ENCODE measurements around the gene GNL3L. TPM values are rescaled to one million over a fixed set of nuclear protein-coding genes. Genes with fewer than 3 reads are reported as not detected.
"Not testable (repeated sequence)": the region's sequence is repeated elsewhere in the genome, so short reads cannot be mapped to it uniquely, and the experiment has no call there.

GNL3L gene
- total RNA-seq, 1 experiment from 2014 or later: 11.0 TPM

DNA sequence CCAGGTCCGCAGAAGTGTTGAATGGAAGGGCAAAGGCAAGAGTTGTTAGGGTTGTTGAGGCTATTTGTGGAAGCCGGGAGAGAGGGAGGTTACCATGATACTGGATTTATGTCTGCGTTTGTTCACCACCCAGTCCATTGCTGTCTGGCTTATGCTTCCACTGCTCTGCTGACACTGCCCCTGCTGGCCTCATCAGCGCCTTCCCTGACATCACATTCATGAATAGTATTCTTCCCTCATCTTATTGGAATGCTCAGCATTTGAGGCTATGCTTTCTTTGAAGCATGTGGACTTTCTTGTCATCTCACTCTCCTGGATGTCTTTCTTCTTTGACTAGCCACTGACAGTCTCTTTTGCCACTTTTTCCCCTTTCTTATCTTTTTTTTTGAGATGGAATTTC is 10.3 kb downstream of the GNL3L start:
- DNase-seq: peak; percentile 1
- H3K9me3 ChIP-seq: no peaks in the 10 kb centered on the region
- H3K27me3 ChIP-seq: no peaks in the 10 kb centered on the region
- peaks cover 14% of the 10 kb centered on the region for H3K36me3 ChIP-seq
- H3K4me3 ChIP-seq: no peak overlapping the region

DNA sequence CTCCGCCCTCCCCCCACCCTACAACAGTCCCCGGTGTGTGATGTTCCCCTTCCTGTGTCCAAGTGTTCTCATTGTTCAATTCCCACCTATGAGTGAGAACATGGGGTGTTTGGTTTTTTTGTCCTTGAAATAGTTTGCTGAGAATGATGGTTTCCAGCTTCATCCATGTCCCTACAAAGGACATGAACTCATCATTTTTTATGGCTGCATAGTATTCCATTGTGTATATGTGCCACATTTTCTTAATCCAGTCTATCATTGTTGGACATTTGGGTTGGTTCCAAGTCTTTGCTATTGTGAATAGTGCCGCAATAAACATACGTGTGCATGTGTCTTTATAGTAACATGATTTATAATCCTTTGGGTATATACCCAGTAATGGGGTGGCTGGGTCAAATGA is 12.2 kb downstream of the GNL3L start:
- not testable (repeated sequence) for H3K9me3 ChIP-seq, H3K4me3 ChIP-seq, DNase-seq, H3K27me3 ChIP-seq
- H3K36me3 ChIP-seq: peaks cover 14% of the 10 kb centered on the region

DNA sequence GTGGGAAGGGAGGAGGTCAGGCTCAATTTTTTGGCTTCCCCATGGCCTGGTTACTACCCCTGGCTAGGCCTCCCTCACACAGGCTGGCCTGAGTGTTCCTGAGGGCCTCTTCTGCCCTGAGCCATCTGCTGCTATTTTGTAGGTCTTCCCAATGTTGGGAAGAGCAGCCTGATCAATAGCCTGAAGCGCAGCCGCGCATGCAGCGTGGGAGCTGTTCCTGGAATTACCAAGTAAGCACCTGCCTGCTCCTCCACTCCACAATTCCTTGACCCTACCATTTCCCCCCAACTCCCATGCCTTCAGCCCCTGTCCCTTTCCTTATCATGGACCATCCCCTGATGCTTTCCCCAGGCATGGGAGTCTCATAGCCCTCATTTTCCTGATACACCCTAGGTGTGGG is 20.8 kb downstream of the GNL3L start:
- Histone ChIP-seq H3K4me3 (no peak overlapping the region), H3K9me3 (no peaks in the 10 kb centered on the region), H3K27me3 (no peaks in the 10 kb centered on the region), H3K36me3 (peaks cover 22% of the 10 kb centered on the region)
- DNase-seq: no peak

DNA sequence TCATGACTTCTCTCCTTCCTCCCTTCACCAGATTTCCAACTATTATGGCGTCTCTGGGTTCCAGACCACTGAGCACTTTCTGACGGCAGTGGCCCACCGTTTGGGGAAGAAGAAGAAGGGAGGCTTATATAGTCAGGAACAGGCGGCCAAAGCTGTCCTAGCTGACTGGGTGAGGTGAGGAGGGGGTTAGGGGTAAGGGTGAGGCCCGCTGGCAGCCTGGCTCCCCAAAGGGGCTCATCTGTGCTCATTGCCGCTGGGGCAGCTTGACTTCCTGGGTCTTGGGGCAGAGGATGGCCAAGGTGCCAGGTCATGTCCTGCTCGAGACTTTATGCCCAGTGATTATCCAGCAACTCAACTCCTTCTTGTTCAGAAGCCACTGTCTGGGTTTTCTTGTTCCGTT is 21.8 kb downstream of the GNL3L start:
- no peak for DNase-seq
- H3K36me3 ChIP-seq: peaks cover 22% of the 10 kb centered on the region
- H3K4me3 ChIP-seq: no peak overlapping the region
- no peaks in the 10 kb centered on the region for H3K9me3 ChIP-seq
- no peaks in the 10 kb centered on the region for H3K27me3 ChIP-seq

DNA sequence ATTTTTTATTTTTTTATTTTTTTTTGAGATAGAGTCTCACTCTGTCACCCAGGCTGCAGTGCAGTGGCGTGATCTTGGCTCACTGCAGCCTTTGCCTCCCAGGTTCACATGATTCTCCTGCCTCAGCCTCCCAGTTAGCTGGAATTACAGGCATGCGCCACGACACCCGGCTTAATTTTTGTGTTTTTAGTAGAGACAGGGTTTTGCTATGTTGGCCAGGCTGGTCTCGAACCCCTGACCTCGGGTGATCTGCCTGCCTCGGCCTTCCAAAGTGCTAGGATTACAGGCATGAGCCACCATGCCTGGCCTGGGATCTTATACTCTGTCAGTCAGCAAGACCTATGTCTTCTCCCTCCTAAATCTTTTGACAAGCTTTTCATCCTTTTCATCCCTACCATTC is 25.0 kb downstream of the GNL3L start:
- peaks cover 15% of the 10 kb centered on the region for H3K36me3 ChIP-seq
- not testable (repeated sequence) for H3K27me3 ChIP-seq, H3K4me3 ChIP-seq, DNase-seq, H3K9me3 ChIP-seq

DNA sequence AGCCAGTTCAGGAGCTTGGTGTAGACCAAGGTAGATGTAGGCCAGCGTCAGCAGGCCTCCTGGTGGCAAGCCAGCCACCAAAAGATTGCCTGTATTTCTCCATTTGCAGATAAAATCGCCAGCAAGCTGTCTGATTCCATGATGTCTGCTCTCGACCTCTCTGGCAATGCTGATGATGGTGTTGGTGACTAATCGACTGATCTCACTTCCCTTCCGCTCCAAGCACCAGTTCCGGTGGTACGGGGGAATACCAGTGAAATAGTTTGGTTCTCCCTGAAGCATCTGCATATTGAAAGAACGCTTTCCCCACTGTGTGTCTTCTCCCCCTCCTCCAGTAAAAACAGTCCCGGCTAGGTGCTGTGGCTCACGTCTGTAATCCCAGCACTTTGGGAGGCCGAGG is 30.4 kb downstream of the GNL3L start:
- H3K27me3 ChIP-seq: no peaks in the 10 kb centered on the region
- DNase-seq: no peak
- no peaks in the 10 kb centered on the region for H3K9me3 ChIP-seq
- H3K4me3 ChIP-seq: no peak overlapping the region
- peaks cover 8% of the 10 kb centered on the region for H3K36me3 ChIP-seq

DNA sequence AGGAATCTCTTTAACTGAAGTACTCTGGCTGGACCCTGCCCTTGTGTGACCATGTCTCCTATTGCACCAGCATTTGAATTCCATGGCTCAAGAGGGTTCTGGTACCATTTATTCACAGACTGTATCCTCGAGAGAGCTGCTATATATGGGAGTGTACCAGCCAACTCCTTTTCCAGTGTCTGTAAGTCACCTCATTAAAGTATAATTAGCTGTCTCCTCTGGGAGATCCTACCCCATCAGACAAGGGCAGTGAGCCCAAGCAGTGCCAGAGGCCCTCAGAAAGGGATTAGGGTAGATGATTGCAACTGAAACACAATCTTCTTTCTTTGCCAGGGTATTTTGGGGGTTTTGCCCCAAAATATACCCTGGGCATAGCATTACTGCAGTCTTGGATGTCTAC is 31.6 kb downstream of the GNL3L start:
- H3K4me3 ChIP-seq: no peak overlapping the region
- no peak for DNase-seq
- no peaks in the 10 kb centered on the region for H3K9me3 ChIP-seq
- no peaks in the 10 kb centered on the region for H3K27me3 ChIP-seq
- peaks cover 10% of the 10 kb centered on the region for H3K36me3 ChIP-seq

DNA sequence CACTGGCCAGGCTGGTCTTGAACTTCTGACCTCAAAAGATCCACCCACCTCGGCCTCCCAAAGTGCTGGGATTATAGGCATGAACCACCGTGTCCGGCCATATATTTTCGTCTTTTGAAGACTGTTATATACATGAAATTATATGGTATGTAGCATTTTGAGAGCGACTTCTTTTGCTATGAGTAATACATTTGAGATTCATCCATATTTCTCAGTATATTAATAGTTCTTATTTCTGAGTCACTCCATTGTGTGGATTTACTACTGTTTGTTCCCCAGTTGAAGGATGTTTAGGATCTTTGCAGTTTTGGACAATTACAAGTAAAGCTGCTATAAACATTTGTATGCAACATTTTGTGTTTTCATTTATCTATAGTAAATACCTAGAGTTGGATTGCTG is 34.9 kb downstream of the GNL3L start:
- Histone ChIP-seq H3K9me3 (peaks cover 2% of the 10 kb centered on the region; the same call in 1 of the 2 replicates), H3K4me3 (no peak overlapping the region)
- DNase-seq: peak; percentile 5

DNA sequence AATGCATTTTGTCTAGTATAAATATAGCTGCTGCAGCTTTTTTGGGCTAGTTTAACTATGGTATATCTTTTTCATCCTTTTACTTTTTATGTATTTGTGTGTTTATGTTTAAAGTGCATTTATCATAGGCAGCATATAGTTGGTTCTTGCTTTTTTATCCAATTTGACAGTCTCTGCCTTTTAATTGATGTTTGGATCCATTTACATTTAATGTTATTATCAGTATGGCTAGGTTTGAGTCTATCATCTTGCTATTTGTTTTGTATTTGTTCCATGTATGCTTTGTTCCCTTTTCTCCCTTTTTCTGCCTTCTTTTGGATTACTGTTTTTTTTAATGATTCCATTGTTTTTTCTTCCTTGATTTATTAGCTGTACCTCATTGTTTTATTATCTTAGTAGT is 40.3 kb downstream of the GNL3L start:
- Histone ChIP-seq H3K4me3 (no peak overlapping the region), H3K9me3 (peaks cover 3% of the 10 kb centered on the region), H3K36me3 (peaks cover 34% of the 10 kb centered on the region), H3K27me3 (no peaks in the 10 kb centered on the region)
- DNase-seq: no peak

More for the DNA sequence above, 34.9 kb downstream of the GNL3L start:
- Histone ChIP-seq H3K27me3 (no peaks in the 10 kb centered on the region), H3K36me3 (peaks cover 21% of the 10 kb centered on the region)

DNA sequence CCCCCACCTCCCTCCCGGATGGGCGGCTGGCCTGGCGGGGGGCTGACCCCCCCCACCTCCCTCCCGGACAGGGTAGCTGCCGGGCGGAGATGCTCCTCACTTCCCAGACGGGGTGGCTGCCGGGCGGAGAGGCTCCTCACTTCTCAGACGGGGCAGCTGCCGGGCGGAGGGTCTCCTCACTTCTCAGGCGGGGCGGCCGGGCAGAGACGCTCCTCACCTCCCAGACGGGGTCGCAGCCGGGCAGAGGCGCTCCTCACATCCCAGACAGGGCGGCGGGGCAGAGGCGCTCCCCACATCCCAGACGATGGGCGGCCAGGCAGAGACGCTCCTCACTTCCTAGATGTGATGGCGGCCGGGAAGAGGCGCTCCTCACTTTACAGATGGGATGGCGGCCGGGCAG is 42.6 kb downstream of the GNL3L start:
- DNase-seq, H3K27me3 ChIP-seq, H3K4me3 ChIP-seq: not testable (repeated sequence)

DNA sequence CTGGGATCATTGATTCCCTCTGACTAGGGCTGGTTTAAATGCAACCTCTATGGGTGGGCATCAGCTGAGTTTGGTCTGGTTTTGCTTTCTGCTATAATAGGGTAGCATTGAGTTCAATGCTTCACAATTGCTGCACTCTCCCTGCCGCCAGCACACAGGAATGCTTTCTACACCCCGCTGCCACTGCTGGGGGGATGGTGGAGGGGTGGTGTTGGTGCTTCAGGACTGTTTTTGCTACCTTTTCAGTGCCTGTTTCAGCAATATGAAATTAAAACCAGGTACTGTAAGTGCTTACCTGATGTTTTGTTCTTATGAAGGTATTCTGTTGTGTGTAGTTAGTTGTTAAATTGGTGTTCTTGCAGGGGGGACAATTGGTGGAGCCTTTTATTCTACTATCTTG is 67.7 kb downstream of the GNL3L start:
- H3K36me3 ChIP-seq: no peaks in the 10 kb centered on the region; the same call in 1 of the 2 replicates
- no peaks in the 10 kb centered on the region for H3K9me3 ChIP-seq
- no peak for DNase-seq
- H3K27me3 ChIP-seq: no peaks in the 10 kb centered on the region
- no peak overlapping the region for H3K4me3 ChIP-seq

More for the DNA sequence above, 42.6 kb downstream of the GNL3L start:
- not testable (repeated sequence) for H3K9me3 ChIP-seq
- H3K36me3 ChIP-seq: peaks cover 32% of the 10 kb centered on the region

DNA sequence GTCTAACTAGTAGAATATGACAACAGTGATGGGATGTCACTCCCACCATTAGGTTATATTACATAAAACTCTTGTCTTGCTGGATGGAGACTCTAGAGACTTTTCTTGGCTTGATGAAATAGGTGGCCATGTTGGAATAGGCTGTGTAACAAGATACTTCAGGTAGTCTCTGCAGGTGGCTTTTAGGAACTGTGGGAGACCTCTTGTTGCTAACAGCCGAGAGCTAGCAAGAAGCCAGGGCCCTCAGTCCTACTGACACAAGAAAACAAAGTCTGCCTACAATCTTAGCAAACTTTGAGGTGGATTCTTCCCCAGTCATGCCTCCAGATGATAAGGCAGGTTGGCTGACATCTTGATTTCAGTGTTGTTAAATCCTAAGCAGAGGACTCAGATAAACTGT is 72.5 kb downstream of the GNL3L start:
- Histone ChIP-seq H3K36me3 (no peaks in the 10 kb centered on the region; the same call in 1 of the 2 replicates), H3K4me3 (no peak overlapping the region), H3K27me3 (no peaks in the 10 kb centered on the region), H3K9me3 (no peaks in the 10 kb centered on the region)
- DNase-seq: no peak

Other genes with a start within 250 kb of the GNL3L start
- gene WNK3, start 172.2 kb upstream of the GNL3L start, total RNA-seq (2014; rRNA removed; shearing (Covaris generic); ENCODE audit: low replicate concordance): 0.07 TPM in 1 of 2 replicates, not detected in the other
- 14.5 and 16.4 TPM in 2 replicates for gene TSR2, start 89.8 kb upstream of the GNL3L start, total RNA-seq (2014; rRNA removed; shearing (Covaris generic); ENCODE audit: low replicate concordance)
- 8.2 and 10.3 TPM in 2 replicates for gene FGD1, start 34.0 kb upstream of the GNL3L start, total RNA-seq (2014; rRNA removed; shearing (Covaris generic); ENCODE audit: low replicate concordance)

Measured in MG63 (cell line).